H9 (cell line): Measurements from ENCODE around the gene VSX1. TPM values are rescaled to one million over a fixed set of nuclear protein-coding genes. Genes with fewer than 3 reads are reported as not detected.

Experiments
- DNase-seq: peaks from one replicate; pipeline ENCODE4 v3.0.0-alpha.2; 2017
- H2AFZ ChIP-seq: one replicate; pipeline ENCODE4 v1.6.1; 2013; ENCODE audit warnings: mild to moderate bottlenecking, low read length, control low read depth, moderate library complexity
- H2AK5ac ChIP-seq: 2 replicates; pipeline ENCODE4 v1.6.1; 2013; ENCODE audit warnings: low read length, control low read depth, mixed read lengths; ENCODE audit not compliant: insufficient read length
- H2BK120ac ChIP-seq: one replicate; pipeline ENCODE4 v1.6.1; 2013; ENCODE audit warnings: low read depth, mild to moderate bottlenecking, low read length, control low read depth, inconsistent platforms; ENCODE audit not compliant: poor library complexity, severe bottlenecking
- H2BK12ac ChIP-seq: 2 replicates; pipeline ENCODE4 v1.6.1; 2013; ENCODE audit warnings: low read length, control low read depth, mixed read lengths, low read depth; ENCODE audit not compliant: insufficient read length
- H2BK15ac ChIP-seq: 2 replicates; pipeline ENCODE4 v1.6.1; 2013; ENCODE audit warnings: low read depth, low read length, control low read depth
- H2BK20ac ChIP-seq: one replicate; pipeline ENCODE4 v1.6.1; 2013; ENCODE audit warnings: low read depth, mild to moderate bottlenecking, low read length, control low read depth, inconsistent platforms; ENCODE audit not compliant: poor library complexity, severe bottlenecking
- H2BK5ac ChIP-seq: 2 replicates; pipeline ENCODE4 v1.6.1; 2013; ENCODE audit warnings: low read length, control low read depth, mixed read lengths; ENCODE audit not compliant: insufficient read length
- H3K14ac ChIP-seq: 2 replicates; pipeline ENCODE4 v1.6.1; 2013; ENCODE audit warnings: low read length, control low read depth; ENCODE audit not compliant: insufficient read depth
- H3K18ac ChIP-seq: 2 replicates; pipeline ENCODE4 v1.6.1; 2013; ENCODE audit warnings: low read depth, mild to moderate bottlenecking, mixed read lengths, low read length, control low read depth; ENCODE audit not compliant: insufficient read length
- H3K23ac ChIP-seq: 2 replicates; pipeline ENCODE4 v1.6.1; 2013; ENCODE audit warnings: low read length, control low read depth, mixed read lengths, low read depth; ENCODE audit not compliant: insufficient read length
- H3K23me2 ChIP-seq: 2 replicates; pipeline ENCODE4 v1.6.1; 2013; ENCODE audit warnings: low read depth, mild to moderate bottlenecking, mixed read lengths, low read length, control low read depth; ENCODE audit not compliant: insufficient read length, poor library complexity, severe bottlenecking
- H3K27ac ChIP-seq: 2 replicates; pipeline ENCODE4 v1.5.1; 2013; ENCODE audit warnings: low read length, control low read depth, mixed read lengths, low read depth; ENCODE audit not compliant: insufficient read length
- H3K27me3 ChIP-seq: 2 replicates; pipeline ENCODE4 v1.6.1; 2013; ENCODE audit warnings: low read length, control low read depth, inconsistent platforms; ENCODE audit not compliant: insufficient read depth
- H3K4ac ChIP-seq: 2 replicates; pipeline ENCODE4 v1.6.1; 2013; ENCODE audit warnings: low read depth, mild to moderate bottlenecking, control low read depth, inconsistent platforms, low read length, moderate library complexity
- H3K4me1 ChIP-seq: 2 replicates; pipeline ENCODE4 v1.6.1; 2013; ENCODE audit warnings: low read length, control low read depth, inconsistent platforms; ENCODE audit not compliant: insufficient read depth
- H3K4me2 ChIP-seq: 2 replicates; pipeline ENCODE4 v1.6.1; 2013; ENCODE audit warnings: low read length, control low read depth, mixed read lengths; ENCODE audit not compliant: insufficient read length, insufficient read depth
- H3K56ac ChIP-seq: 2 replicates; pipeline ENCODE4 v1.6.1; 2013; ENCODE audit warnings: low read depth, mild to moderate bottlenecking, mixed read lengths, low read length, control low read depth; ENCODE audit not compliant: insufficient read length
- H3K79me1 ChIP-seq: 2 replicates; pipeline ENCODE4 v1.6.1; 2013; ENCODE audit warnings: low read depth, mild to moderate bottlenecking, moderate library complexity, low read length, control low read depth, inconsistent platforms; ENCODE audit not compliant: insufficient read depth, poor library complexity, severe bottlenecking
- H3K79me2 ChIP-seq: 2 replicates; pipeline ENCODE4 v1.6.1; 2013; ENCODE audit warnings: low read length, control low read depth, inconsistent platforms; ENCODE audit not compliant: insufficient read depth
- H3K9ac ChIP-seq: 2 replicates; pipeline ENCODE4 v1.6.1; 2013; ENCODE audit warnings: low read length, control low read depth, mixed read lengths; ENCODE audit not compliant: insufficient read length; ENCODE audit errors: extremely low read depth
- H3K9me3 ChIP-seq: one replicate; pipeline ENCODE4 v1.6.1; 2013; ENCODE audit warnings: low read depth, low read length, inconsistent platforms; ENCODE audit not compliant: control insufficient read depth
- H3T11ph ChIP-seq: one replicate; pipeline ENCODE4 v1.6.1; 2013; ENCODE audit warnings: mild to moderate bottlenecking, low read length, control low read depth, inconsistent platforms
- H4K20me1 ChIP-seq: one replicate; pipeline ENCODE4 v1.6.1; 2013; ENCODE audit not compliant: control insufficient read depth, insufficient read length, insufficient read depth
- H4K5ac ChIP-seq: 2 replicates; pipeline ENCODE4 v1.6.1; 2013; ENCODE audit warnings: low read depth, mild to moderate bottlenecking, mixed read lengths, low read length, control low read depth; ENCODE audit not compliant: insufficient read length
- H4K8ac ChIP-seq: replicated peaks from 2 replicates; pipeline ENCODE4 v1.6.1; 2013; ENCODE audit warnings: low read length, control low read depth, mixed read lengths, low read depth; ENCODE audit not compliant: insufficient read length
- H4K91ac ChIP-seq: 2 replicates; pipeline ENCODE4 v1.6.1; 2013; ENCODE audit warnings: low read depth, mild to moderate bottlenecking, moderate library complexity, mixed read lengths, low read length, control low read depth; ENCODE audit not compliant: insufficient read length
- H3K27ac Mint-ChIP-seq, 3 experiments: 2 replicates in 2 of 3; 3 replicates in 1 of 3; pipeline ENCODE4 v1.8.0; 2020 to 2021; ENCODE audit warnings: mixed read lengths in 3 of 3, mild to moderate bottlenecking in 1 of 3, moderate library complexity in 1 of 3
- H3K27me3 Mint-ChIP-seq: 2 replicates; pipeline ENCODE4 v1.8.0; 2021; ENCODE audit warnings: low read depth, mild to moderate bottlenecking, moderate library complexity, mixed read lengths
- H3K36me3 Mint-ChIP-seq, 3 experiments: 2 replicates in 2 of 3; 3 replicates in 1 of 3; pipeline ENCODE4 v1.8.0; 2020 to 2021; ENCODE audit warnings: low read depth in 3 of 3, mixed read lengths in 3 of 3; ENCODE audit not compliant: insufficient read depth in 1 of 3
- H3K4me1 Mint-ChIP-seq, 2 experiments: 2 replicates each; pipeline ENCODE4 v1.8.0; 2020; ENCODE audit warnings: mixed read lengths in 2 of 2
- H3K4me3 Mint-ChIP-seq, 2 experiments: 2 replicates in 1 of 2; 3 replicates in 1 of 2; pipeline ENCODE4 v1.8.0; 2020 to 2021; ENCODE audit warnings: mild to moderate bottlenecking in 2 of 2, mixed read lengths in 2 of 2, moderate library complexity in 1 of 2
- H3K9me3 Mint-ChIP-seq, 2 experiments: 2 replicates in 1 of 2; 3 replicates in 1 of 2; pipeline ENCODE4 v1.8.0; 2020; ENCODE audit warnings: mild to moderate bottlenecking in 2 of 2, mixed read lengths in 2 of 2, moderate library complexity in 1 of 2
- WGBS: extraction: QIAGEN DNeasy Blood & Tissue Kit; methylation state at CpG from one replicate; pipeline ENCODE4 v1.1.7; 2013; ENCODE audit warnings: missing lambda C conversion rate, low lambda C conversion rate, mixed read lengths; ENCODE audit not compliant: insufficient read length; ENCODE audit errors: extremely low coverage; 5-methylcytosine and 5-hydroxymethylcytosine counted together
- total RNA-seq: library from RNA; stranded (reverse); gene quantifications from 2 replicates; pipeline ENCODE4 v1.2.1, GENCODE V29; 2021
- TF ChIP-seq, protein P1 (sequence below): fragments of 200-600 bp; sonication (generic); conservative IDR thresholded peaks from 3 replicates; pipeline ENCODE4 v1.8.0; 2021; ENCODE audit warnings: antibody characterized with exemption, mild to moderate bottlenecking

The VSX1 gene
- total RNA-seq, 1 experiment from 2014 or later: not detected

DNA sequence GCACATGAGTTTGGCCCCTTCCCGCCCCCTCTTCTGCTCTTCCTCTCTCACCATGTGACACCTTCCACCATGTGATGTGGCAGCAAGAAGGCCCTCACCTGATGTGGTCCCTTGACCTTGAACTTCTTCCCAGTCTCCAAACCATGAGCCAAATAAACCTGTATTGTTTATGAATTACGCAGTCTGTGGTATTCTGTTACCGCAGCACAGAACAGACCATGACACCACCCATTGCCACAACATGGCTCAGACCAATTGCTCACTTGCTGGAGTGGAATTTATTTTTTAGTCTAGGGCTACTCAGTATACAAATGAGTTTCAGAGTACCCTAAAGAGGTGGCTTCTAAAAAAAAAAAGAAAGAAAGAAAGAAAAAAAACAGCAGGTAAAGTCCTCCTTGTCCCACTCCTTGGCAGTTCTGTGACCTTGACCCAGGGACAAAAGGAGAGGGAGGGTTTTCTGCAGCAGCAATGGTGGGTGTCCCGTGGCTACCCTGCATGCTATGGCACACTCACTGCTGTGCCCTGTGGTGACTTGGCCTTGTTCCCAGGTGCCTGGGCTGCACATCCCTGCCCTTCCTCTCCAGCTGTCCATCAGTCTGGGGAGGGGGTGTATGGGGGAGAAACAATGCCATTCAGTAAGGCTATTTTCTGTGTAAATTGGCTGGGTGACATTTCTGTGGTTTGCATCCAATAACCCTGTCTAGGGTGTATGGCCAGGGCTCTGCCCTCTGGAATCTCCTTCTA, 5.4 kb upstream of the VSX1 start:
- Histone ChIP-seq H2BK12ac (no peak overlapping the region), H3K9ac (no peak overlapping the region), H4K20me1 (no peaks in the 10 kb centered on the region), H2AK5ac (no peak overlapping the region), H4K91ac (no peak overlapping the region), H4K5ac (no peak overlapping the region), H3K9me3 (no peaks in the 10 kb centered on the region), H3K4me1 (no peaks in the 10 kb centered on the region), H3K4ac (no peak overlapping the region), H2BK120ac (no peak overlapping the region), H2AFZ (no peak overlapping the region), H3T11ph (no peak overlapping the region), H3K79me2 (no peaks in the 10 kb centered on the region), H3K4me2 (no peak overlapping the region), H3K27me3 (peaks cover 39% of the 10 kb centered on the region), H3K23ac (no peak overlapping the region), H3K79me1 (no peaks in the 10 kb centered on the region), H3K23me2 (peaks cover 9% of the 10 kb centered on the region), H3K14ac (no peak overlapping the region), H2BK15ac (no peak overlapping the region), H3K27ac (no peak overlapping the region), H4K8ac (no peak overlapping the region), H2BK20ac (no peak overlapping the region), H3K18ac (no peak overlapping the region), H3K56ac (no peak overlapping the region), H2BK5ac (no peak overlapping the region)
- H3K36me3 Mint-ChIP-seq: no peaks in the 10 kb centered on the region; a peak in 1 of 7 replicates
- TF ChIP-seq, protein P1, sequence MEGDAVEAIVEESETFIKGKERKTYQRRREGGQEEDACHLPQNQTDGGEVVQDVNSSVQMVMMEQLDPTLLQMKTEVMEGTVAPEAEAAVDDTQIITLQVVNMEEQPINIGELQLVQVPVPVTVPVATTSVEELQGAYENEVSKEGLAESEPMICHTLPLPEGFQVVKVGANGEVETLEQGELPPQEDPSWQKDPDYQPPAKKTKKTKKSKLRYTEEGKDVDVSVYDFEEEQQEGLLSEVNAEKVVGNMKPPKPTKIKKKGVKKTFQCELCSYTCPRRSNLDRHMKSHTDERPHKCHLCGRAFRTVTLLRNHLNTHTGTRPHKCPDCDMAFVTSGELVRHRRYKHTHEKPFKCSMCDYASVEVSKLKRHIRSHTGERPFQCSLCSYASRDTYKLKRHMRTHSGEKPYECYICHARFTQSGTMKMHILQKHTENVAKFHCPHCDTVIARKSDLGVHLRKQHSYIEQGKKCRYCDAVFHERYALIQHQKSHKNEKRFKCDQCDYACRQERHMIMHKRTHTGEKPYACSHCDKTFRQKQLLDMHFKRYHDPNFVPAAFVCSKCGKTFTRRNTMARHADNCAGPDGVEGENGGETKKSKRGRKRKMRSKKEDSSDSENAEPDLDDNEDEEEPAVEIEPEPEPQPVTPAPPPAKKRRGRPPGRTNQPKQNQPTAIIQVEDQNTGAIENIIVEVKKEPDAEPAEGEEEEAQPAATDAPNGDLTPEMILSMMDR: no peak
- H3K27me3 Mint-ChIP-seq: peaks cover 87% of the 10 kb centered on the region
- H3K4me1 Mint-ChIP-seq: peaks cover 22 to 29% of the 10 kb centered on the region in 2 experiments
- DNase-seq: no peak
- H3K4me3 Mint-ChIP-seq: no peak overlapping the region; a peak in 1 of 5 replicates
- no CpG with 5 or more reads among the region's 4 CpGs for WGBS
- H3K27ac Mint-ChIP-seq: no peak overlapping the region; a peak in 1 of 7 replicates
- H3K9me3 Mint-ChIP-seq: peaks cover 2 to 6% of the 10 kb centered on the region in 2 experiments; a peak in 2 of 5 replicates
